T-helper 9 cell (primary cell): Measurements from ENCODE around the gene SEMA6B.

Experiments
- DNase-seq: peaks from one replicate; pipeline ENCODE4 v3.0.0-alpha.2; 2020

The SEMA6B gene

GRCh38 chr19:4522291-4523002, 37.0 kb downstream of the SEMA6B start:
- no peak for DNase-seq

GRCh38 chr19:4521888-4522242, 37.6 kb downstream of the SEMA6B start:
- DNase-seq = no peak

- no peak for DNase-seq
These were observed 38.2 kb downstream of the SEMA6B start for GRCh38 chr19:4521170-4521887.

GRCh38 chr19:4519521-4520277, 39.8 kb downstream of the SEMA6B start:
- no peak for DNase-seq

GRCh38 chr19:4519172-4519496, 40.4 kb downstream of the SEMA6B start:
- no peak for DNase-seq

- DNase-seq = no peak
These were observed 40.9 kb downstream of the SEMA6B start, which contains the start of gene PLIN4 for GRCh38 chr19:4518345-4519171. PLIN4 (minus strand) TSS chr19:4518486; CDS start chr19:4518272, 214 bp downstream.

- DNase-seq = no peak
These were observed 41.9 kb downstream of the SEMA6B start for GRCh38 chr19:4517451-4518057.

- DNase-seq = no peak
These were observed 42.6 kb downstream of the SEMA6B start for GRCh38 chr19:4516939-4517300.

GRCh38 chr19:4516199-4516938, 43.1 kb downstream of the SEMA6B start:
- no peak for DNase-seq

GRCh38 chr19:4515732-4516131, 43.8 kb downstream of the SEMA6B start:
- DNase-seq = no peak

GRCh38 chr19:4513248-4513647, 46.2 kb downstream of the SEMA6B start:
- no peak for DNase-seq

- no peak for DNase-seq
These were observed 47.4 kb downstream of the SEMA6B start for GRCh38 chr19:4512070-4512469.

GRCh38 chr19:4511300-4512054, 48.0 kb downstream of the SEMA6B start:
- DNase-seq = no peak

GRCh38 chr19:4510435-4511255, 48.8 kb downstream of the SEMA6B start:
- no peak for DNase-seq

GRCh38 chr19:4508698-4509097, 50.8 kb downstream of the SEMA6B start:
- no peak for DNase-seq

- no peak for DNase-seq
These were observed 51.7 kb downstream of the SEMA6B start for GRCh38 chr19:4507804-4508203.

- no peak for DNase-seq
These were observed 52.4 kb downstream of the SEMA6B start for GRCh38 chr19:4507150-4507452.

- no peak for DNase-seq
These were observed 52.9 kb downstream of the SEMA6B start for GRCh38 chr19:4506449-4507149.

GRCh38 chr19:4505570-4506448, 53.7 kb downstream of the SEMA6B start:
- no peak for DNase-seq
